ENCODE measurements around the gene SEC22C.
A peak's percentile ranks its signal among the peaks of the same experiment; 100 is the strongest.

SEC22C gene

GRCh38 chr3:42510325-42510724, 71.4 kb downstream of the SEC22C start:
- DNase-seq = no peak

DNA sequence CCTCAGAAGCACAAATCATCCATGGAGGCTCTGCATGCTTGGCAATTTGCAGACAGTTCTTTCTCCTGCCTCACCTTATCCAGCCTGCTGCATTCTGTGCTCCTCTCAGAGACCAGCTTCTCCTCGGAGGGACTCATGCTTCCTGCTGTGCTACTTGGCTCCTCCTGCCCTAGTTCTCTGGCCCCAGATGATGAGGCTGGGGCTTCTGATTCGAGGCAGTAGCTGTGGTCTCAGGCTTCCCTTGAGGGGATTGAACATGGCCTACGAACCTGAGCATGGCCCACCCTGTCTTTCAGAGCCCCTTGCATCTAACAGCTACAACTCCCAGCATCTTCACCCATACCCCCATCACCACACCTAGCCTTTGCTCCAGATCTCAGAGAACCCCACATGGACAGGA, 72.7 kb downstream of the SEC22C start:
- no peak for DNase-seq

GRCh38 chr3:42508562-42508961, 73.2 kb downstream of the SEC22C start:
- DNase-seq = no peak

- DNase-seq = no peak
Measured at GRCh38 chr3:42507761-42508335, 73.9 kb downstream of the SEC22C start.

DNA sequence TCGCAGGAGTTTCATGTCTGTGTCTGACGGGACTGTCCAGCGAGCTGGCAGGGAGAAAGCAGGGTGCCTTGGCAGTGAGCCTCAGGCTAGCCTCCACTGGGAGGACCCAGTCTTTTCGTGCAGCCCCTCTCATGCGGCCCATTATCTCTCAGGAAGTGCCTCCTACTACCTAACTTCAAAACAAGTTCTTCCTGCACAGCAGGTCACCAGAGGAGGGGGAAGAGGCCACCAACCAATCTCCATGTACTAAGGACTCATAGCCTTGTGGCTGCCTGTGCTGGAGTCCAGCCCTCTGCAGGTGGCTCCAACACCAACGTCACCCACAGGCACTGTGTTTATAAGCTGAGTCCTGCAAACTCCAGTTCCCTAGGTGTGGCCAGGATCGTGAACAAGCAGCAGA, 74.5 kb downstream of the SEC22C start:
- no peak for DNase-seq

DNA sequence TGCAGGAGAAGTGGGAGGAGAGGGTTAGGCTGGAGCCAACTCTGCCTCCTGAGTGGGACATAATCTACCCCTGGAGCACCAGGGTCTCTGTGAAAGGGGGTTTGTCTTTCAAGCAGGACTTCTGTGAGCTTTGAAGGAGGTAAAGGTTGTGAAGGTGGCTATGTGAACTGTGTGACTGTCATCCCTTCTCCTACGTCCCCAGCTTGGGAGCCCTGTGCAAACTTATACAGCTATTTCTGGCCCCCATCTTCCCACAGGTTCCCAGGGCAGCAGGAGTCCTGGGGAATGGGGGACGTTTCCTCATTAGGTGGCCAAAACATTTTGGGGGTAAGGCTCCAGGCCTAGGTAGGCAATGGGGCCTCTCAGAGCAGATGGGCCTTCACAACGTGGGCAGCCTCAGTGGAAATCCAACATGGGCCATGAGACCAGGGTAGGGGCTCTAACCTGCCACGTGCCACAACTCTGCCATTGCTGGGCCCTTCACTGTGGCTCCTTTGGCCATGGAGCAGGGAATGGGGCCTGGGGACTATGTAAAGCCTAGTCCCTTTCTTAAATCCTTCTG, 75.8 kb downstream of the SEC22C start:
- no peak for DNase-seq

DNA sequence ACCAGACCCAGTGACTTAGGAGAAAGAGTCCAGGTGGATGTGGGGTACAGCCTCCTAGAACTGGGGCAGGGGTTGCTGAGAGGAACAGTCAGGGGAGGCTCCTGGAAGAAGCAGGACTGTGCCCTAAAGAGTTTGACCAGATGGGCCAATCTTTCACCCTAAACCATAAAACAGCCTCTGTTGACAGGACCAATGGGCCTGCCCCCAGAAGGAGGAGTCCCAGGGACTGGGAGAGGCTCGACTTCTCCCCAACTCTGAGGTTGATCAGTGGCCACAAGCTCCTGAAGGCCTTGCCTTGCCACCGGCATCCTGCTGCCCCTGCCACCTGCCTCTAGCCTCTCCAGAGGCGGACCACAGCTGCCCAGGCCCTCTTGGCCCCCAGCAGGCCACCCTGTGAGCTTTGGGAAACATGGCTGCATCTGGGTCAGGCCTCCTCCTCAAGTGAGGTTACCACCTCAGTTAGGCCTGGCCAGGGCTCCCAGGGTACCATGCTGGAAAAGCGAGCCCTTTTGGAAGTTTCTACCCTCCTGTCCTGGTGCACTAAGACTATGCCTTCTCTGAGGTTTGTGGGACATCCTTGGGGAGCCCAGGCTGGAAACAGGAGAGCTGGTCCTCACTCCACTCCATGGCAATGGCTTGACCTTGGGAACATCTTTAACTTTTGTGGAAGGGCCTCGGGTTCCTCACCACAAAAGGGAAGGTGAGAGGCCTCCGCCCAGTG, 76.5 kb downstream of the SEC22C start:
- peak in 1 of 2 experiments; percentile 0 for DNase-seq

GRCh38 chr3:42504334-42505127, 77.2 kb downstream of the SEC22C start:
- DNase-seq = peak in 1 of 2 experiments; percentile 0

- no peak for DNase-seq
Measured at GRCh38 chr3:42503957-42504333, 77.8 kb downstream of the SEC22C start.

GRCh38 chr3:42503251-42503924, 78.4 kb downstream of the SEC22C start:
- peak in 1 of 2 experiments; percentile 5 for DNase-seq

GRCh38 chr3:42502429-42503250, 79.1 kb downstream of the SEC22C start, which contains the start of gene VIPR1:
VIPR1 (plus strand) TSS chr3:42502643; CDS start chr3:42502736, 93 bp downstream.
- DNase-seq = peak; percentile 92 to 94

DNA sequence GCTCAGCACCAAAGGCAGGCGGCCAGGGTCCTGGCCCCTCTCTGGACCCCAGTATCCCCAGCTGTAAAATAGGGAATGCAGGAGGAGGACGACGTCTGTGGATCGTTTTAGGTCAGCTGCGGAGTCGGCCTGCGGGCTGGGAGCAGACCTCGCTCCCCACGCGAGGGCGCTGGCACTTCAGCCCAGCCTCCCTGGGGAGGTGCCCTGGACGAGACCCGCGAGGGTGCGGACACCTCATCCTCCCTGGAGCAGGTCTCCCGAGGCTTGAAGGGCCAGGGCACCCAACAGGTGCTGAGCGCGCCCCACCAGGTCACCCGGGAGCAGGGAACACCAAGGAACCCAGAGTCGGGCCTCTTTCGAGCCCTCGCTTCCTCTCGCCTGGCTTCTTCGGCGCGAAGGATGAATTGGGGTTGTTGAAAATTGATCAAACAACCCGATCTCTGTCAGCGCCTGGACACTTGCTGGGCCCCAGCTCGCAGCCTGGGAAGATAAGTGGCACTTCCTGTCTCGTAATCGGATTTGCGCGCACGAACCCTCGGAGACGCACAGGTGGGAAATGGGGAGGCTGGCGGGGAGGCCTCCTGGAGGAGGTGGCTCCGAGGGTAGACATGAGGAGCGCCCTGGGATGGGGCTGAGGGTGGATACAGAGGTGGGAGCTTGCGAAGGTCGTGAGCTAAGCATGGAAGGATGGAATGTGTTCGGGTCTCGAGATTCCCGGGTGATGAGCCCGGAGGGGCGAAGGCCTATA, 79.9 kb downstream of the SEC22C start:
- peak; percentile 57 to 61 for DNase-seq

GRCh38 chr3:42501321-42501680, 80.5 kb downstream of the SEC22C start:
- DNase-seq = peak in 1 of 2 experiments; percentile 1

GRCh38 chr3:42500909-42501308, 80.9 kb downstream of the SEC22C start:
- no peak for DNase-seq

DNA sequence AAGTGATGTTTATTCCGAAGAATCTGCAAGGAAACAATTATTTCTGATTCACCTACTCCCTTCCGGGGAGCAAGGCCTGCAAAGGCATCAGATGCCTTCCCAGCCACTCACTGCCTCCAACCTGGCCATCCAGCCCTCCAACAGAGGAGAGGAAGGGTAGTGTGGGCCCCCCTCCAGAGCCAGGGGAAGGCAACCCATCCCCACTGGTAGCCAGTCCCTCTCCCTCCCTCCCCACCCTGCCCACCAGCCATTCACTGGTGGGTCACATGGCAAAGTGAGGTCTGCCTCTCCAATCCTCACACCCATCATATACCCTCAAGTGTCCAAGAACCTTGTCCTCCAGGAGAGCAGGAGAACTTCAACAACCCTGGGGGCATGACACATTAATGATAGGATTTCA, 81.7 kb downstream of the SEC22C start:
- no peak for DNase-seq

- no peak for DNase-seq
Measured at GRCh38 chr3:42499478-42499871, 82.3 kb downstream of the SEC22C start.

- DNase-seq = no peak
Measured at GRCh38 chr3:42498791-42499477, 82.8 kb downstream of the SEC22C start.

DNA sequence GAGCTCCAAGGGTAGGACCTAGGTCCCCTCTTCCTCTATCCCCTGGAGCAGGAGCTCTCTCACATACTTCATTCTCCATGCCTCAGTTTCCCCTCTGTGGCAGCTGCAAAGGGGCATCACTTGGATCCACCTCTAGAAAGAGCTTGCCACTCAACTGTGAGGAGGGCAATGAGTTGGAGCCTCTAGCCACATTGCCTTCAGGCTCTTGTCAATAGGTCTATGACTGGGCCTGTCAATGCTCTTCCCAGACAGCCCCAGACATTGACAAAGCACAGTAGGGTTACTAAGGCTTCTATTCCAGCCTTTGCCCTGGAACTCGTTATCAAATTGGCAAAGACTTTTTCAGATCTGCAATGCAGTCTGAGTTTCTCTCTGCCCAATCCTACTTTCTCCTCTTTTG, 83.7 kb downstream of the SEC22C start:
- DNase-seq = no peak

Data from stimulated activated CD4-positive, alpha-beta T cell treated with anti-CD3 and anti-CD28 coated beads, Interleukin-4, amount 100 ng/mL, for 4 hours (primary cell).